Measurements from ENCODE around the gene IL18. TPM values are rescaled to one million over a fixed set of nuclear protein-coding genes. Genes with fewer than 3 reads are reported as not detected.

Gene IL18
- total RNA-seq, 1 donor from 2014 or later: 0.90 TPM

DNA sequence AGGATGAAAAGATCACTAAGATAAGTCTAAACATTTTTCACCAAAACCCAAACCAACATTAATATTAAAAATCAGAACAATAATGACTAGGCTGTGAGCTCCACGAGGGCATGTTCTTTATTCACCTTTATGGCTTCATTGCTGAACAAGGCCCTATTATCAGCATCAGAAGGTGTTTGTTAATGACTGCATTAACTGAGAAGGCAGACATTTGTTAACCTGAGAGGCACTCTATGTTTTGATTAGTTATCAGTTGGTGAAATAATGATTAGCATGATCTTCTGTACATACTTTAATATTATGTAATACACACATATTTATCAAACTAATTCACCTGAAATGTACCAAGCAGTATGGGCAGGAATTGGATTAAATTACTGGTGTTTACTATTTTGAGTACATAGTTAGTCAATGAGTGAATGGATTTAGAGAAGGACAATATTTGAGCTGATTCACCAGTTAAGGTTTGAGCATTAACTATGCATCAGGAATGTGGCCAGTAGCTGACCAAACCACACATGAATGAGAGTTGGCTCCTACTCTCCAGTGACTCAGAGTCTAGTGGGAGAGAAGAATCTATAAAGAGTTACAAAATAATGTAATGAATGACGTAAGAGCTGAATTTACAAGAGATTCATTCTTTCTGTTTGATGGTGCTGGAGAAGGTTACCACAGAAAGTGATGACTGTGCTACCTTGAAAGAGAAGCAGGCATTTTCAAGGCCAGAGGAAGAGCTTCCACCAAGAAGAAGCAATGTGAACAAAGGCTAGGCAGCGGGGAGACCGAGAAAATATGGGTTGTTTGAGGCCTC lies 6.7 kb downstream of the IL18 start:
- H3K4me1 Mint-ChIP-seq (ENCODE audit: unreplicated experiment): peaks cover 6% of the 10 kb centered on the region
- H3K27ac Mint-ChIP-seq (ENCODE audit: unreplicated experiment): no peak overlapping the region
- H3K9me3 Mint-ChIP-seq (ENCODE audit: unreplicated experiment): no peaks in the 10 kb centered on the region
- no peaks in the 10 kb centered on the region for H3K27me3 Mint-ChIP-seq (ENCODE audit: unreplicated experiment)
- H3K36me3 Mint-ChIP-seq (ENCODE audit: low read depth, unreplicated experiment): no peaks in the 10 kb centered on the region
- DNase-seq (ENCODE audit: low spot score): no peak
- no peak for TF ChIP-seq CTCF (IDR thresholded peaks at IDR 0.05; ENCODE audit: unreplicated experiment)
- no peak overlapping the region for H3K4me3 Mint-ChIP-seq (ENCODE audit: unreplicated experiment)

GRCh38 chr11:112156153-112156955 lies 7.5 kb downstream of the IL18 start:
- H3K9me3 Mint-ChIP-seq (ENCODE audit: unreplicated experiment): no peaks in the 10 kb centered on the region
- H3K36me3 Mint-ChIP-seq (ENCODE audit: low read depth, unreplicated experiment): no peaks in the 10 kb centered on the region
- no peak overlapping the region for H3K27ac Mint-ChIP-seq (ENCODE audit: unreplicated experiment)
- no peaks in the 10 kb centered on the region for H3K27me3 Mint-ChIP-seq (ENCODE audit: unreplicated experiment)
- TF ChIP-seq CTCF (IDR thresholded peaks at IDR 0.05; ENCODE audit: unreplicated experiment): no peak
- no peak for DNase-seq (ENCODE audit: low spot score)
- no peak overlapping the region for H3K4me3 Mint-ChIP-seq (ENCODE audit: unreplicated experiment)
- H3K4me1 Mint-ChIP-seq (ENCODE audit: unreplicated experiment): peaks cover 6% of the 10 kb centered on the region

GRCh38 chr11:112150517-112150916 lies 13.4 kb downstream of the IL18 start:
- no peak overlapping the region for H3K4me3 Mint-ChIP-seq (ENCODE audit: unreplicated experiment)
- no peaks in the 10 kb centered on the region for H3K9me3 Mint-ChIP-seq (ENCODE audit: unreplicated experiment)
- no peak overlapping the region for H3K27ac Mint-ChIP-seq (ENCODE audit: unreplicated experiment)
- H3K27me3 Mint-ChIP-seq (ENCODE audit: unreplicated experiment): no peaks in the 10 kb centered on the region
- no peak for DNase-seq (ENCODE audit: low spot score)
- H3K4me1 Mint-ChIP-seq (ENCODE audit: unreplicated experiment): no peaks in the 10 kb centered on the region
- no peaks in the 10 kb centered on the region for H3K36me3 Mint-ChIP-seq (ENCODE audit: low read depth, unreplicated experiment)
- TF ChIP-seq CTCF (IDR thresholded peaks at IDR 0.05; ENCODE audit: unreplicated experiment): no peak

DNA sequence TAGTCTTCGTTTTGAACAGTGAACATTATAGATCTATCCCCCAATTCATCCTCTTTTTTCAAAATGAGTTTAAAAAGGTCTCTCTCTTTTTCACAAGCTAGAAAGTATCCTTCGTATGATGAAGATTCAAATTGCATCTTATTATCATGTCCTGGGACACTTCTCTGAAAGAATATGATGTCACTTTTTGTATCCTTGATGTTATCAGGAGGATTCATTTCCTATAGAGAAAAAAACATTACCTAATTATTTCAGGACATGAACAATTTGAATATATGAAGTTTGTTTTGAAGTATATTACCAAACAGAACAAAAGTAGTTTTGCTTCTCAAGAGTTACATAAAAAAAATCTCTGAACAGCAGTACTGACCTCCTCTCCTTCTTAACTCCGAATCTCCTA lies 20.3 kb downstream of the IL18 start:
- no peaks in the 10 kb centered on the region for H3K36me3 Mint-ChIP-seq (ENCODE audit: low read depth, unreplicated experiment)
- no peaks in the 10 kb centered on the region for H3K27me3 Mint-ChIP-seq (ENCODE audit: unreplicated experiment)
- no peaks in the 10 kb centered on the region for H3K9me3 Mint-ChIP-seq (ENCODE audit: unreplicated experiment)
- H3K27ac Mint-ChIP-seq (ENCODE audit: unreplicated experiment): no peak overlapping the region
- DNase-seq (ENCODE audit: low spot score): no peak
- no peak for TF ChIP-seq CTCF (IDR thresholded peaks at IDR 0.05; ENCODE audit: unreplicated experiment)
- no peak overlapping the region for H3K4me3 Mint-ChIP-seq (ENCODE audit: unreplicated experiment)
- no peaks in the 10 kb centered on the region for H3K4me1 Mint-ChIP-seq (ENCODE audit: unreplicated experiment)

DNA sequence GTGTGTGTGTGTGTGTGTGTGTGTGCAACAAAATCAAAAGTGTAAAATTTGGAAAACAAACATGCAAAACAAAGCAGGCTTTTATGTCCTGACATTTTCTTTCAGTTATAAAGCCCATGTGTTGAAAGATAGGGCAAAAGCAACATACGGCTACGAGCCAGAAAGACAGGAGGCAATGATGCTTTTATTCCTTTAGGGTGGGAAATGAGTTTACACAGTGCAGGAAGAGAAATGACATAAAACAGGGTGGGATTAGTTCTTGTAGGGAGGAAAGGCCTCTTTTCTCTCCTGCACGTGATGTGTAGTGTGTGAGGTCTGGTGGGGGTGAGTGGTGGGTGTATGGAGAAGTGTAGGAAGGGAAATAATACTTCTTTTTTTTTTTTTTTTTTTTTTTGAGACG lies 29.4 kb downstream of the IL18 start:
- H3K27me3 Mint-ChIP-seq (ENCODE audit: unreplicated experiment): peaks cover 1% of the 10 kb centered on the region
- no peaks in the 10 kb centered on the region for H3K4me1 Mint-ChIP-seq (ENCODE audit: unreplicated experiment)
- no peak overlapping the region for H3K4me3 Mint-ChIP-seq (ENCODE audit: unreplicated experiment)
- no peak for DNase-seq (ENCODE audit: low spot score)
- no peak overlapping the region for H3K27ac Mint-ChIP-seq (ENCODE audit: unreplicated experiment)
- no peak for TF ChIP-seq CTCF (IDR thresholded peaks at IDR 0.05; ENCODE audit: unreplicated experiment)
- H3K36me3 Mint-ChIP-seq (ENCODE audit: low read depth, unreplicated experiment): no peaks in the 10 kb centered on the region
- no peaks in the 10 kb centered on the region for H3K9me3 Mint-ChIP-seq (ENCODE audit: unreplicated experiment)

All from endothelial cell (in vitro differentiated cells).